Right atrium auricular region (tissue), 2 donors: Measurements from ENCODE around the gene MORN1. TPM values are rescaled to one million over a fixed set of nuclear protein-coding genes. Genes with fewer than 3 reads are reported as not detected.

Experiments used
- DNase-seq: peaks from one replicate; pipeline ENCODE4 v3.0.0-alpha.2; 2019; ENCODE audit warnings: low spot score
- H3K27ac ChIP-seq, 2 donors: fragments of 200-600 bp; sonication (generic); 1 replicate in 1 of 2; 2 replicates in 1 of 2; pipeline ENCODE4 v1.5.1; 2016 to 2019
- H3K27me3 ChIP-seq, 2 donors: fragments of 200-600 bp; sonication (generic); one replicate each; pipeline versions ENCODE4 v1.5.1 to v1.6.0; 2017 to 2019
- H3K36me3 ChIP-seq: fragments of 200-600 bp; sonication (generic); one replicate; pipeline ENCODE4 v1.5.1; 2016
- H3K4me1 ChIP-seq, 2 donors: fragments of 200-600 bp; sonication (generic); one replicate each; pipeline versions ENCODE4 v1.5.1 to v1.6.0; 2017 to 2019
- H3K4me3 ChIP-seq, 2 donors: fragments of 200-600 bp; sonication (generic); 1 replicate in 1 of 2; 2 replicates in 1 of 2; pipeline ENCODE4 v1.5.1; 2017 to 2019; ENCODE audit warnings: mild to moderate bottlenecking in 1 of 2, moderate library complexity in 1 of 2
- H3K9me3 ChIP-seq, 2 donors: fragments of 200-600 bp; sonication (generic); one replicate each; pipeline ENCODE4 v1.5.1; 2019
- total RNA-seq, 2 donors: library from RNA; depleted of rRNA; stranded (reverse); fragments of >200 nt; gene quantifications; one replicate each; pipeline ENCODE4 v1.1.0, GENCODE V29; 2016
- TF ChIP-seq, protein P1 (sequence below), 2 donors: fragments of 200-600 bp; sonication (generic); IDR thresholded peaks; one replicate each; pipeline ENCODE4 v1.5.1; 2019; ENCODE audit warnings: antibody characterized with exemption in 2 of 2

MORN1 gene
- total RNA-seq, 2 donors from 2014 or later = 2.2 to 3.8 TPM

DNA sequence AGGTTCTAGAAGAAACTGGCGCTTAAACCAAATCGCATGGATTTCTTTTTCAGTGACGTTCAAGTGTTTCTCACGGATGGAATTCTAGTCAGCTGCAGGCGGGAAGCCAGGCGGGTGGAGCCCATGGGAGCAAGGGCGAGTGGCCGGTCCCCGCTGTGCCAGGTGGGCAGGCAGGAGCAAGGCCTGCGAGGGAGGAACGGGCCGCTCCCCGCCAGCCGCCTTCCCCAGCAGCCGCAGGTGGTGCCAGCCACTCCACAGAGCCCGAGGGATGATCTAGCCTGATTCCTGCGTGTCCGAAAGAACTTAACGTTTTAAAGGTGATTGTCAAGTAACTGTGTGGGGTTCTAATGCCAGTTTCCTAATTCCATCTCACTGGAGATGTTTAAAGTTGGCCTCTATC is 11.9 kb upstream of the MORN1 start:
- Histone ChIP-seq H3K27ac (no peak overlapping the region), H3K4me1 (no peaks in the 10 kb centered on the region), H3K36me3 (peaks cover 77% of the 10 kb centered on the region), H3K9me3 (no peaks in the 10 kb centered on the region), H3K4me3 (no peak overlapping the region), H3K27me3 (no peaks in the 10 kb centered on the region)
- DNase-seq = no peak
- TF ChIP-seq, protein P1, sequence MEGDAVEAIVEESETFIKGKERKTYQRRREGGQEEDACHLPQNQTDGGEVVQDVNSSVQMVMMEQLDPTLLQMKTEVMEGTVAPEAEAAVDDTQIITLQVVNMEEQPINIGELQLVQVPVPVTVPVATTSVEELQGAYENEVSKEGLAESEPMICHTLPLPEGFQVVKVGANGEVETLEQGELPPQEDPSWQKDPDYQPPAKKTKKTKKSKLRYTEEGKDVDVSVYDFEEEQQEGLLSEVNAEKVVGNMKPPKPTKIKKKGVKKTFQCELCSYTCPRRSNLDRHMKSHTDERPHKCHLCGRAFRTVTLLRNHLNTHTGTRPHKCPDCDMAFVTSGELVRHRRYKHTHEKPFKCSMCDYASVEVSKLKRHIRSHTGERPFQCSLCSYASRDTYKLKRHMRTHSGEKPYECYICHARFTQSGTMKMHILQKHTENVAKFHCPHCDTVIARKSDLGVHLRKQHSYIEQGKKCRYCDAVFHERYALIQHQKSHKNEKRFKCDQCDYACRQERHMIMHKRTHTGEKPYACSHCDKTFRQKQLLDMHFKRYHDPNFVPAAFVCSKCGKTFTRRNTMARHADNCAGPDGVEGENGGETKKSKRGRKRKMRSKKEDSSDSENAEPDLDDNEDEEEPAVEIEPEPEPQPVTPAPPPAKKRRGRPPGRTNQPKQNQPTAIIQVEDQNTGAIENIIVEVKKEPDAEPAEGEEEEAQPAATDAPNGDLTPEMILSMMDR (IDR thresholded peaks at IDR 0.05) = no peak

DNA sequence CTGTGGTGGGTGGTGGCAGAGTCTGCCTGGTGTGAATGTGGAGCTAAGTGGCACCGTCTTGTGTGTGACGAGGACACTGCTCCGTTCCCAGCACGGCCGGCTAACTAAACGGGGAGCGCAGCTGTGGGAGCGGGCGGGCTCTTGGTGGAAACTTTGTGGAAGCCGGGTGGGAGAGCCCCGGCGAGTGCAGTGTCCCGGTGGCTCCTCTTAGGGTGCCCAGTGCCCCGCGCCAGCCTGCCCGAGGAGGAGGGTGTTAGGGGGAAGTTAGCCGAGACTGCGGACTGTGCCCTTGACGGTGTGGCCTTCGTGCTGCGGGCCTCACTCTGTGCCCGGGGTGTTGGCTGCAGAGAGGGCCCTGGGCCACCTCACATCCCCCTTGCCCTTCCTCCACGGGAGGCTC is 11.1 kb upstream of the MORN1 start:
- H3K4me3 ChIP-seq = no peak overlapping the region
- no peak overlapping the region for H3K27ac ChIP-seq
- peaks cover 84% of the 10 kb centered on the region for H3K36me3 ChIP-seq
- no peak for DNase-seq
- no peaks in the 10 kb centered on the region for H3K27me3 ChIP-seq
- TF ChIP-seq, protein P1 (IDR thresholded peaks at IDR 0.05) = no peak
- no peaks in the 10 kb centered on the region for H3K4me1 ChIP-seq
- no peaks in the 10 kb centered on the region for H3K9me3 ChIP-seq

DNA sequence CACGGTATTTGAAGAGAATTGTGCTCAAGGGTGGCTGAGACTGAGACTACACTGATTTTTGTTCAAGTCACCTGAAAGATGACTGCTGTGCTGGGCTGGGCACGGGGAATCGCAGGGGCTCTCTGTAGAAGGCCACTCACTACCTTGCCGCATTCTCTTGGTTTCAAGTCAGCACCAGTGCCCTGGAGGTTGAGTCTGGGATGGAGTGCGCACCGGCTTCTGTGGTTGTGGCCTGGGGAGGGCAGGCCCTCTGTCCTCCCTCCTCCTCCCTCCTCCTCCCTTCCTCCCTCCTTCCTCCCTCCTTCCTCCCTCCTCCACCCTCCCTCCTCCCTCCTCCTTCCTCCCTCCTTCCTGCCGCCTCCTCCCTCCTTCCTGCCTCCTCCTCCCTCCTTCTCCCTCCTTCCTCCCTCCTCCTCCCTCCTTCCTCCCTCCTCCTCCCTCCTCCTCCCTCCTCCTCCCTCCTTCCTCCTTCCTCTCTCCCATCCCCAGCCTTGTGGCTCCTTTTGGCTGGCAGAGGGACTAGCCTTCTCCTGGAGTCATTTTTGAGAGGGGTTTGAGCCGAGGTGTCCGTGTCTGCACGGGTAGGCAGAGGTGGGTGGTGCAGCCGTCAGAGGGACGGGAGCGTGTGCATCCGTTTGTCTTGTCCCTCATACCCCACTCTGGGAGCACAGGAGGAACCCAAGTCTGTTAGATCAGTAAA is 9.7 kb upstream of the MORN1 start:
- peaks cover 94% of the 10 kb centered on the region for H3K36me3 ChIP-seq
- TF ChIP-seq, protein P1 (IDR thresholded peaks at IDR 0.05) = no peak
- no peak for DNase-seq

DNA sequence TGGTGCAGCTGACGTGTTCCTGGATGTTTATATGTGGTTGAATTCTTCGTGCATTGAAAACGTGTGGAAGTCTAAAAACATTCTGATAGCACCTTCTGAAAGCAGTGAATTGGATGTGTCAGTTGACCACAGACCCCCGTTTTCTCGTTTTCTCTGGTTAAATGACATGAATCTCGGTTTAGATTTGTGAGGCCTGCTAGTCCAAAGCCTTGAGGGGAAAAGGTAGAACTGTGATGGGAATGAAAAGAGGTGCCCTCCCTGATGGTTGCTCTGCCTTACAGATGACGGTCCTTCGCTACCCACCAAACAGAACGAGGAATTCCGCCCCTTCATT is 9.2 kb upstream of the MORN1 start:
- H3K9me3 ChIP-seq = no peaks in the 10 kb centered on the region
- DNase-seq = no peak
- H3K36me3 ChIP-seq = peaks cover 96% of the 10 kb centered on the region
- no peaks in the 10 kb centered on the region for H3K4me1 ChIP-seq
- TF ChIP-seq, protein P1 (IDR thresholded peaks at IDR 0.05) = no peak
- no peaks in the 10 kb centered on the region for H3K27me3 ChIP-seq
- H3K4me3 ChIP-seq = no peak overlapping the region
- H3K27ac ChIP-seq = no peak overlapping the region

More for the DNA sequence above, 9.7 kb upstream of the MORN1 start:
- no peaks in the 10 kb centered on the region for H3K9me3 ChIP-seq
- H3K27ac ChIP-seq = no peak overlapping the region
- no peak overlapping the region for H3K4me3 ChIP-seq
- H3K27me3 ChIP-seq = no peaks in the 10 kb centered on the region
- no peaks in the 10 kb centered on the region for H3K4me1 ChIP-seq

DNA sequence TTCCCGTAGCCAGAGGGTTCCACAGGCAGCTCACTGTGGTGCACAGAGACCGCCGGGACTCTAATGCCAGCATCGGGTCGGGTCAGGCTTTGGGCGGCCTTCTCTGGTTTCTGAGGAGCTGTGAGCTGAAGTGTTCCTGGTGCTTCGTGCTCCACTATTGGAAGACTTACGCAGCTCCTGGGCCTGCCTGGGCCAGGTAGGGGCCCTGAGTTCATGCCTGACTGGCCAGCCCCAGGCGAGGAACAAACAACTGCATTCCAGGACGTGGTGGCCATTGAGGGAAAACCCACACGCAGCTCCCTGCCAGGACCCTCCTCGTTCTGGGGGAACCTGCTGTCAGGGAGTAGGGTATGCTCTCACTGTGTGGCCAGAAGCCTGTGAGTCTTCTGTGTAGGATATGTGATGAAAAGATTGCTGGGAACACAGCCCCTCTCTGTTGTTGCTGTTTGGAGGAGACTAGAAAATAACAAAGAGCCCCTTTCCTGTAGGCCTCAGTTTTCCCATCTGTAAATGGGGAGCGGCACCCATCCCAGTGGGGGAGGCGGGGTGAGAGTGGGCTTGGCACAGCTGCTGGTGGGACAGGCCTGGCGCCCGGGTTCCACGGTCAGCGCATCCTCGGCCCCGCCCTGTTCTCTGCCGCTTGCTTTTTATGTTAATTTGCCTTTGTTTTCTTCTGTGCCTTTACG is 8.7 kb upstream of the MORN1 start:
- Histone ChIP-seq H3K36me3 (peaks cover 91% of the 10 kb centered on the region), H3K4me1 (no peaks in the 10 kb centered on the region), H3K4me3 (no peak overlapping the region), H3K27ac (no peak overlapping the region), H3K9me3 (no peaks in the 10 kb centered on the region), H3K27me3 (no peaks in the 10 kb centered on the region)
- DNase-seq = no peak
- TF ChIP-seq, protein P1 (IDR thresholded peaks at IDR 0.05) = no peak
